Stimulated activated CD4-positive, alpha-beta T cell treated with anti-CD3 and anti-CD28 coated beads, Interleukin-4, amount 100 ng/mL, for 1 hour (primary cell): ENCODE data around the gene PRSS3.
A peak's percentile ranks its signal among the peaks of the same experiment; 100 is the strongest.
"Not testable (repeated sequence)": the region's sequence is repeated elsewhere in the genome, so short reads cannot be mapped to it uniquely, and the experiment has no call there.

Experiments
- DNase-seq: peaks from one replicate; pipeline ENCODE4 v3.0.0-alpha.2; 2020

PRSS3 gene

GRCh38 chr9:33787839-33788238, 7.5 kb upstream of the PRSS3 start:
- no peak for DNase-seq

GRCh38 chr9:33789429-33789828, 5.9 kb upstream of the PRSS3 start:
- not testable (repeated sequence) for DNase-seq

GRCh38 chr9:33791117-33791516, 4.2 kb upstream of the PRSS3 start:
- DNase-seq, result no peak

GRCh38 chr9:33793496-33793895, 1.9 kb upstream of the PRSS3 start:
- DNase-seq, result not testable (repeated sequence)

- no peak for DNase-seq
Measured at GRCh38 chr9:33794560-33794959, 801 bp upstream of the PRSS3 start.

- no peak for DNase-seq
Measured at GRCh38 chr9:33795819-33796218, 458 bp downstream of the PRSS3 start.

- DNase-seq, result not testable (repeated sequence)
Measured at GRCh38 chr9:33796679-33797078, 1.3 kb downstream of the PRSS3 start.

- DNase-seq, result no peak
Measured at GRCh38 chr9:33797837-33798236, 2.5 kb downstream of the PRSS3 start.

- DNase-seq, result no peak
Measured at GRCh38 chr9:33798545-33798944, 3.2 kb downstream of the PRSS3 start.

- DNase-seq, result no peak
Measured at GRCh38 chr9:33799928-33800704, 4.8 kb downstream of the PRSS3 start.

GRCh38 chr9:33800886-33801285, 5.5 kb downstream of the PRSS3 start:
- no peak for DNase-seq

- not testable (repeated sequence) for DNase-seq
Measured at GRCh38 chr9:33801943-33802500, 6.7 kb downstream of the PRSS3 start.

GRCh38 chr9:33804196-33804595, 8.8 kb downstream of the PRSS3 start:
- not testable (repeated sequence) for DNase-seq

- not testable (repeated sequence) for DNase-seq
Measured at GRCh38 chr9:33807156-33807555, 11.8 kb downstream of the PRSS3 start.

- not testable (repeated sequence) for DNase-seq
Measured at GRCh38 chr9:33808979-33809322, 13.6 kb downstream of the PRSS3 start.

- no peak for DNase-seq
Measured at GRCh38 chr9:33809506-33809905, 14.1 kb downstream of the PRSS3 start.

- DNase-seq, result no peak
Measured at GRCh38 chr9:33813712-33814641, 18.6 kb downstream of the PRSS3 start.

- DNase-seq, result no peak
Measured at GRCh38 chr9:33815781-33816180, 20.4 kb downstream of the PRSS3 start.

GRCh38 chr9:33816327-33817252, 21.2 kb downstream of the PRSS3 start, which contains the start of gene UBE2R2:
UBE2R2 (plus strand) TSS chr9:33817160; CDS start chr9:33817758, 598 bp downstream.
- peak; percentile 91 for DNase-seq

GRCh38 chr9:33817327-33818166, 22.2 kb downstream of the PRSS3 start:
- DNase-seq, result peak; percentile 47

- no peak for DNase-seq
Measured at GRCh38 chr9:33818167-33818846, 22.9 kb downstream of the PRSS3 start.
